GM12891 (cell line): ENCODE results near the gene UBE2S.

Experiments used
- POLR2A ChIP-seq: IDR thresholded peaks from 2 replicates; pipeline ENCODE4 v1.6.1; 2011; ENCODE audit warnings: low read depth, low read length, control low read depth
- POLR2AphosphoS5 ChIP-seq: IDR thresholded peaks from 2 replicates; pipeline ENCODE4 v1.6.1; 2011; ENCODE audit warnings: low read depth, low read length, control low read depth

DNA sequence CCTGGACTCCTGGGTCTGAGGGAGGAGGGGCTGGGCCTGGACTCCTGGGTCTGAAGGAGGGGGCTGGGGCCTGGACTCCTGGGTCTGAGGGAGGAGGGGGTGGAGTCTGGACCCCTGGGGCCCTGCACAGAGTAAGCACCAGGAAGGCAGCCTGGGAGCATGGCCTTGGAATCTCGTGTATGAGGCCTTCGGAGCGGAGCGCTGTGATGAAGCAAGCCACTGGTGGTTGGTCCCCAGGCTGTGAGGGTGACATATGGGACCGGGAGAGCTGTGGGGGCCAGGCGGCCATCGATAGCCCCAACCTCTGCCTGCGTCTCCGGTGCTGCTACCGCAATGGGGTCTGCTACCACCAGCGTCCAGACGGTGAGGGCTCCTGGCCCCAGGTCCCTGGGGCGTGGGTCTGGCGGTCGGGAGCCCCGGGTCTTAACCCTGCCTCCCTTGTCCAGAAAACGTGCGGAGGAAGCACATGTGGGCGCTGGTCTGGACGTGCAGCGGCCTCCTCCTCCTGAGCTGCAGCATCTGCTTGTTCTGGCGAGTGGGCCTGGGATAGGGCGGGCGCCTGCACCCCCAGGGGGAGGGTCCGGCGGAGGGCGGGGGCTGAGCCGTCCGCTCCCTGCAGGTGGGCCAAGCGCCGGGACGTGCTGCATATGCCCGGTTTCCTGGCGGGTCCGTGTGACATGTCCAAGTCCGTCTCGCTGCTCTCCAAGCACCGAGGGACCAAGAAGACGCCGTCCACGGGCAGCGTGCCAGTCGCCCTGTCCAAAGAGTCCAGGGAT, 30.0 kb downstream of the UBE2S start:
- TF ChIP-seq POLR2AphosphoS5: no peak
- TF ChIP-seq POLR2A: no peak
